Stimulated activated CD8-positive, alpha-beta memory T cell treated with anti-CD3 and anti-CD28 coated beads, Interleukin-7, amount 100 ng/mL, for 4 hours (primary cell): ENCODE measurements around the gene SLC30A9.

Source experiments
- DNase-seq, 2 donors: peaks; one replicate each; pipeline ENCODE4 v3.0.0-alpha.2; 2020; ENCODE audit warnings: low read depth in 2 of 2

The SLC30A9 gene

GRCh38 chr4:42136371-42136770 lies 146.0 kb downstream of the SLC30A9 start:
- no peak for DNase-seq
